Measurements from ENCODE around the gene TMEM273. TPM values are rescaled to one million over a fixed set of nuclear protein-coding genes. Genes with fewer than 3 reads are reported as not detected.

TMEM273 gene
- total and polyA plus RNA-seq, 4 experiments from 2014 or later, result 27.7 to 101 (median 58.7) TPM

GRCh38 chr10:49161411-49161997 is 26.7 kb downstream of the TMEM273 start:
- no peak for DNase-seq
- Histone ChIP-seq H3K27me3 (ENCODE audit: insufficient read depth, low read length) (no peaks in the 10 kb centered on the region), H3K27ac (ENCODE audit: low read depth, low read length) (no peak overlapping the region), H3K4me3 (ENCODE audit: low read length in 2 of 2) (no peak overlapping the region), H3K36me3 (ENCODE audit: insufficient read depth, low read length) (no peaks in the 10 kb centered on the region), H3K9me3 (ENCODE audit: control insufficient read depth in 1 of 2, low read length in 2 of 2) (no peaks in the 10 kb centered on the region), H3K4me1 (ENCODE audit: insufficient read depth, low read length) (peaks cover 6% of the 10 kb centered on the region)
- CTCF ChIA-PET (ENCODE audit: partially characterized antibody), result interaction anchor here (1.4 kb wide), 1 partner anchor 13 kb away, joined by 3 read pairs; no protein-coding TSS in a partner anchor
- Mint-ChIP-seq H3K4me1 (peaks cover 6 to 35% (median 18%) of the 10 kb centered on the region in 4 donors), H3K36me3 (peaks cover 23 to 44% of the 10 kb centered on the region in 2 donors), H3K9me3 (peaks cover 0 to 1% (median 0%) of the 10 kb centered on the region in 8 donors), H3K4me3 (peak overlapping the region in 1 of 8 donors; percentile 22), H3K27me3 (no peaks in the 10 kb centered on the region), H3K27ac (peak overlapping the region in 1 of 7 donors; percentile 17)
- intact Hi-C loops (cut with micrococcal nuclease), result no loop called here
- POLR2A ChIA-PET (ENCODE audit: partially characterized antibody), result no interaction called here

GRCh38 chr10:49160814-49161213 is 27.4 kb downstream of the TMEM273 start:
- Mint-ChIP-seq H3K4me3 (no peak overlapping the region), H3K27me3 (no peaks in the 10 kb centered on the region), H3K27ac (no peak overlapping the region), H3K9me3 (peaks cover 0 to 2% (median 0%) of the 10 kb centered on the region in 8 donors), H3K36me3 (peaks cover 24 to 39% of the 10 kb centered on the region in 2 donors), H3K4me1 (peaks cover 5 to 41% (median 19%) of the 10 kb centered on the region in 4 donors)
- Histone ChIP-seq H3K27ac (ENCODE audit: low read depth, low read length) (no peak overlapping the region), H3K9me3 (ENCODE audit: control insufficient read depth in 1 of 2, low read length in 2 of 2) (no peaks in the 10 kb centered on the region), H3K36me3 (ENCODE audit: insufficient read depth, low read length) (no peaks in the 10 kb centered on the region), H3K4me1 (ENCODE audit: insufficient read depth, low read length) (peaks cover 6% of the 10 kb centered on the region), H3K27me3 (ENCODE audit: insufficient read depth, low read length) (no peaks in the 10 kb centered on the region), H3K4me3 (ENCODE audit: low read length in 2 of 2) (no peak overlapping the region)
- intact Hi-C loops (cut with micrococcal nuclease), result no loop called here
- ChIA-PET POLR2A (ENCODE audit: partially characterized antibody) (no interaction called here), CTCF (ENCODE audit: partially characterized antibody) (no interaction called here)
- no peak for DNase-seq

DNA sequence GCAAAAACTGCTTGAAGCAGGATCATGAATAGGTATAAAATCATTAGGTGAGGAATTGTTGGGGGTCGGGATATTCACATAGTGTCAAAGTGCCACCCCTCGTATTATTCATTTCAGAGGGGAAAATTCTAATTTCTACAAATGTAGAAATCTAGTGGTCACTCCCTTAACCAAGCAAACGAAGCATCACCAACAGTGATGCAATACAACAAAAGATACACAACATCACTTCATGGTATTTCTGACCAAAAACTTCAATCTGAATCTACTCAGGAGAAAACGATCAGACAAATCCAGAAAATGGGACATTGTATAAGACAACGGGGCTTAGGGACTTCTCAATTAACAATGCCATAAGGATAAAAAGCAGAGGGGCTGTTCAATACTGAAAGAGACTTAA is 28.1 kb downstream of the TMEM273 start:
- H3K27ac ChIP-seq (ENCODE audit: low read depth, low read length), result no peak overlapping the region
- peaks cover 5% of the 10 kb centered on the region for H3K4me1 ChIP-seq (ENCODE audit: insufficient read depth, low read length)
- intact Hi-C loops (cut with micrococcal nuclease), result no loop called here
- H3K9me3 Mint-ChIP-seq, result peaks cover 0 to 2% (median 0%) of the 10 kb centered on the region in 8 donors
- CTCF ChIA-PET (ENCODE audit: partially characterized antibody), result no interaction called here
- no peak for DNase-seq
- H3K4me3 Mint-ChIP-seq, result no peak overlapping the region
- H3K27me3 Mint-ChIP-seq, result no peaks in the 10 kb centered on the region
- H3K36me3 ChIP-seq (ENCODE audit: insufficient read depth, low read length), result no peaks in the 10 kb centered on the region
- no peak overlapping the region for H3K27ac Mint-ChIP-seq
- peaks cover 5 to 41% (median 19%) of the 10 kb centered on the region in 4 donors for H3K4me1 Mint-ChIP-seq
- H3K4me3 ChIP-seq (ENCODE audit: low read length in 2 of 2), result no peak overlapping the region
- H3K27me3 ChIP-seq (ENCODE audit: insufficient read depth, low read length), result no peaks in the 10 kb centered on the region
- no peaks in the 10 kb centered on the region for H3K9me3 ChIP-seq (ENCODE audit: control insufficient read depth in 1 of 2, low read length in 2 of 2)
- H3K36me3 Mint-ChIP-seq, result peaks cover 31 to 43% of the 10 kb centered on the region in 2 donors
- POLR2A ChIA-PET (ENCODE audit: partially characterized antibody), result no interaction called here

DNA sequence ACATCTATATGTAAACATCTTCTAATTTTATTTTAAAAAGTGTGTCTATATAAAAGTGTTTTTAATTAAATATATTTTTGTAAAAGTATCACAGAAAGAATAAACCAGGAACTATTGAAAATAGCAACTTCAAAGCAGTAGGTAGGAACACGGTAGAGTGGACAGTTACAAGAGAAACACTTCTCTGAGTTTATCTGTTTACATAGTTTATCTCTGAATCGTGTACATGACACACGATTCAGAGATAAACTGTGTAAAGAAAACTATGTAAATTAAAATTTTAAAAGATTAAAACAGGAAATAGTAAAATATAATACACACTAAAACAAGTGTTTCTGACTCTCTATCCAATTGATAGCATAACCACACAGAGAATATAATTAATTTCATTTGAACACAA is 29.3 kb downstream of the TMEM273 start:
- no peaks in the 10 kb centered on the region for H3K27me3 Mint-ChIP-seq
- CTCF ChIA-PET (ENCODE audit: partially characterized antibody), result no interaction called here

DNA sequence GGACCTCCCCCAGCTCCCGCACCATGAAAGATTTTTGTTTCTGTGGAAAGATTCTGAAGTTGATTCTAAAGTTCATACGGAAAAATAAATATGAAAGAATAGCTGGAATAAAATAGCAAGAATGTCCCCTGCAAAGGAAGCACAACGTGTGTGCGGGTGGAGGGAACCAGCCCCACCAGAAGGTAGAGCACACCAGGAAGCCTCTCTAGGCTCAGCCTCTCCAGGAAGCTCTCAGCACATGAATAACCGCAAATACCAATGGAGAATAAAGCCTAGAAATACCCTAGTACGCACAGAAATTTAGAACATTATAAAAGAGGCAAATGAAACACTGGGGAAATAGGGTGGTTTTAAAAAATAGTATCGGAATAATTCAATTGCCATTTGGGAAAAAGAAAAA is 29.8 kb downstream of the TMEM273 start:
- CTCF ChIA-PET (ENCODE audit: partially characterized antibody), result no interaction called here
- peaks cover 0 to 2% (median 0%) of the 10 kb centered on the region in 8 donors for H3K9me3 Mint-ChIP-seq
- H3K9me3 ChIP-seq (ENCODE audit: control insufficient read depth in 1 of 2, low read length in 2 of 2), result no peaks in the 10 kb centered on the region

More for the DNA sequence above, 29.3 kb downstream of the TMEM273 start:
- H3K4me3 ChIP-seq (ENCODE audit: low read length in 2 of 2), result no peak overlapping the region
- H3K4me1 Mint-ChIP-seq, result peaks cover 5 to 31% (median 11%) of the 10 kb centered on the region in 4 donors
- DNase-seq, result no peak
- no peak overlapping the region for H3K4me3 Mint-ChIP-seq
- POLR2A ChIA-PET (ENCODE audit: partially characterized antibody), result no interaction called here
- no peak overlapping the region for H3K27ac ChIP-seq (ENCODE audit: low read depth, low read length)
- peaks cover 0 to 2% (median 0%) of the 10 kb centered on the region in 8 donors for H3K9me3 Mint-ChIP-seq
- no peaks in the 10 kb centered on the region for H3K9me3 ChIP-seq (ENCODE audit: control insufficient read depth in 1 of 2, low read length in 2 of 2)
- H3K36me3 ChIP-seq (ENCODE audit: insufficient read depth, low read length), result no peaks in the 10 kb centered on the region
- no peaks in the 10 kb centered on the region for H3K4me1 ChIP-seq (ENCODE audit: insufficient read depth, low read length)
- H3K36me3 Mint-ChIP-seq, result peaks cover 33% of the 10 kb centered on the region in 2 donors
- no peak overlapping the region for H3K27ac Mint-ChIP-seq
- intact Hi-C loops (cut with micrococcal nuclease), result no loop called here
- no peaks in the 10 kb centered on the region for H3K27me3 ChIP-seq (ENCODE audit: insufficient read depth, low read length)

DNA sequence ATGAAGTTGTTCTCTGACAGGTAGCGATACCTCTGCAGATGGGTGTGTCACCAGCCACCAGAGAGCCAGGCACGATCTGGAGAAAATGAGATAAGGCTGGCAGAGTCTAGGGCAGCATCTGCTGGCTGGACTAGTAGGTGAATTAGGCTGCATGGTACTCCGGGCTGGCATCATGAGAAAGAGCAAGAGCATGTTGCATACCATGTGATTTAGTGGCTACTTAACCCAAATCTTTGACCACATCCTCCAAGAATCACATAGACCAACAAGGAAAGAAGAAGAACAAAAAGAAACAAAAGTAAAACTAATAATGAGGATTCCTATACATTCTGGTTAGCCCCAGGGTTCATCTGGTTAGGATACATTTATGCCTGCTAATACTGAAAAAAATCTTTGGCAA is 31.0 kb downstream of the TMEM273 start:
- Mint-ChIP-seq H3K9me3 (peaks cover 0 to 2% (median 0%) of the 10 kb centered on the region in 8 donors), H3K4me1 (peaks cover 5 to 31% (median 11%) of the 10 kb centered on the region in 4 donors), H3K36me3 (peaks cover 33% of the 10 kb centered on the region in 2 donors), H3K27me3 (no peaks in the 10 kb centered on the region), H3K27ac (peak overlapping the region in 4 of 7 donors; percentile 2 to 36 (median 28)), H3K4me3 (peak overlapping the region in 4 of 8 donors; percentile 2 to 23 (median 13))
- H3K4me1 ChIP-seq (ENCODE audit: insufficient read depth, low read length), result no peaks in the 10 kb centered on the region
- H3K36me3 ChIP-seq (ENCODE audit: insufficient read depth, low read length), result no peaks in the 10 kb centered on the region
- POLR2A ChIA-PET (ENCODE audit: partially characterized antibody), result no interaction called here
- no peak overlapping the region for H3K27ac ChIP-seq (ENCODE audit: low read depth, low read length)
- H3K9me3 ChIP-seq (ENCODE audit: control insufficient read depth in 1 of 2, low read length in 2 of 2), result no peaks in the 10 kb centered on the region
- CTCF ChIA-PET (ENCODE audit: partially characterized antibody), result no interaction called here
- H3K4me3 ChIP-seq (ENCODE audit: low read length in 2 of 2), result no peak overlapping the region
- DNase-seq, result no peak
- H3K27me3 ChIP-seq (ENCODE audit: insufficient read depth, low read length), result no peaks in the 10 kb centered on the region
- intact Hi-C loops (cut with micrococcal nuclease), result no loop called here

More for the DNA sequence above, 29.8 kb downstream of the TMEM273 start:
- Mint-ChIP-seq H3K4me1 (peaks cover 5 to 31% (median 11%) of the 10 kb centered on the region in 4 donors), H3K27me3 (no peaks in the 10 kb centered on the region), H3K36me3 (peaks cover 33% of the 10 kb centered on the region in 2 donors), H3K27ac (peak overlapping the region in 2 of 7 donors; percentile 38 to 43), H3K4me3 (no peak overlapping the region)
- H3K4me3 ChIP-seq (ENCODE audit: low read length in 2 of 2), result no peak overlapping the region
- H3K4me1 ChIP-seq (ENCODE audit: insufficient read depth, low read length), result no peaks in the 10 kb centered on the region
- H3K27ac ChIP-seq (ENCODE audit: low read depth, low read length), result no peak overlapping the region
- H3K27me3 ChIP-seq (ENCODE audit: insufficient read depth, low read length), result no peaks in the 10 kb centered on the region
- H3K36me3 ChIP-seq (ENCODE audit: insufficient read depth, low read length), result no peaks in the 10 kb centered on the region
- intact Hi-C loops (cut with micrococcal nuclease), result no loop called here
- DNase-seq, result no peak
- POLR2A ChIA-PET (ENCODE audit: partially characterized antibody), result no interaction called here

DNA sequence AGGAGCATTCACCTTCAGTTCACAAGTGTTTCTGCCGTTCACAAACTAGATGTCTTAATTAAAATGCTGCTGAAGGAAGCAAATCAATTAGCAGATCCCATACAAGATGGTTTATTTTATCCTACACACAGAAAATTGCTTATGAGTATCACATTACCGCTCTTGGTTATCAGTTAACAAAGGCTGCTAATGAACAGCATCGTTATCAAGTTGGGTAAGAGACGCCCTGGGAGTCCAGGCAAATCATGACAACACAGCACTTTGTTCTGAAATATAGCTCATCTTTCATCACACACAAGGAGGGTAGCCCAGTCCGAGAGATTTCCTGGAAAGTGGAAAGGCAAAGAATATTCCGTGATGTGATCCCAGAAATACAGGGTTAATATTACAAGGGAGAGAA is 33.5 kb downstream of the TMEM273 start:
- Histone ChIP-seq H3K9me3 (ENCODE audit: control insufficient read depth in 1 of 2, low read length in 2 of 2) (no peaks in the 10 kb centered on the region), H3K27me3 (ENCODE audit: insufficient read depth, low read length) (no peaks in the 10 kb centered on the region), H3K4me3 (ENCODE audit: low read length in 2 of 2) (no peak overlapping the region), H3K27ac (ENCODE audit: low read depth, low read length) (no peak overlapping the region), H3K36me3 (ENCODE audit: insufficient read depth, low read length) (no peaks in the 10 kb centered on the region), H3K4me1 (ENCODE audit: insufficient read depth, low read length) (no peaks in the 10 kb centered on the region)
- Mint-ChIP-seq H3K27ac (no peak overlapping the region), H3K4me1 (peaks cover 5 to 37% (median 10%) of the 10 kb centered on the region in 4 donors), H3K27me3 (no peaks in the 10 kb centered on the region), H3K9me3 (peaks cover 0 to 3% (median 0%) of the 10 kb centered on the region in 8 donors), H3K36me3 (peaks cover 19 to 28% of the 10 kb centered on the region in 2 donors), H3K4me3 (no peak overlapping the region)
- ChIA-PET POLR2A (ENCODE audit: partially characterized antibody) (no interaction called here), CTCF (ENCODE audit: partially characterized antibody) (no interaction called here)
- no peak for DNase-seq
- intact Hi-C loops (cut with micrococcal nuclease), result no loop called here

Measured in CD4-positive, alpha-beta memory T cell (primary cell).